Measurements from ENCODE around the gene GDF2.

The GDF2 gene

GRCh38 chr10:47319784-47320183 is 2.5 kb upstream of the GDF2 start:
- no peak for TF ChIP-seq CTCF (IDR thresholded peaks at IDR 0.05; ENCODE audit: low read depth, low read length)
- no peak for DNase-seq (ENCODE audit: extremely low read depth, low read depth)

- TF ChIP-seq CTCF (IDR thresholded peaks at IDR 0.05; ENCODE audit: low read depth, low read length) = no peak
- DNase-seq (ENCODE audit: extremely low read depth, low read depth) = no peak
These were observed 1.4 kb upstream of the GDF2 start for GRCh38 chr10:47320812-47321211.

DNA sequence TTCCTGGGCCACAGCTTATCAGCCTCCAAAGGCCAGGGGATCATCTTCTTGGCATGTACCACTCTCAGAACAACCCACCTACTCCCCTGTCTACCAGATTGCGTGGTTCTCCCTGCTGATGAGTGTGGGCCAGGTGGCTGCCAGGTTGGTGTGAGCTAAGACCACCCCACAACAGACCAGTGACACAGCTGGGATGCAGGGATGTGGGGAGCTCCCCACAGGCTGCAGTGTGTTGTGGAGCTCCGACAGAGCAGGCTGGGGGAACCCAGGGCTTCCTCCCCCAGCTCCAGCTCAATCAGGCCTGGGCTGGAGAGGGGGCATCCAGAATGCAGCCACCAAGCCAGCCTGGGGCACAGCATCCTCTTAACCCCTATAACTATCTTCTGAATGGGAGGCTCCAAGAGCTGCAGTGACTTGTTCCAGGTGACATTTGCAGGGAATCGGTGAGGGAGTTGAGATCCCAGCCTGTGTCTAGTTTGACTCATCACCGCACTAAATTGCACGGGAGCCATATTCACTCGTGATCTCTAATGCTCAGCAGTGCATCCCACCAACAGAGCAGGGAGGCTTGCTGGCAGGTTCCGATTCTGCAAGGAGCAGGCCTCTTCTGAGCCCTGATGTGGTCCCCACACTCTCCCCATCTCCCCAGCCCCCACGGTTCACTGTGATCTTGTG is 596 bp upstream of the GDF2 start:
- TF ChIP-seq CTCF (IDR thresholded peaks at IDR 0.05; ENCODE audit: low read depth, low read length) = no peak
- no peak for DNase-seq (ENCODE audit: extremely low read depth, low read depth)

DNA sequence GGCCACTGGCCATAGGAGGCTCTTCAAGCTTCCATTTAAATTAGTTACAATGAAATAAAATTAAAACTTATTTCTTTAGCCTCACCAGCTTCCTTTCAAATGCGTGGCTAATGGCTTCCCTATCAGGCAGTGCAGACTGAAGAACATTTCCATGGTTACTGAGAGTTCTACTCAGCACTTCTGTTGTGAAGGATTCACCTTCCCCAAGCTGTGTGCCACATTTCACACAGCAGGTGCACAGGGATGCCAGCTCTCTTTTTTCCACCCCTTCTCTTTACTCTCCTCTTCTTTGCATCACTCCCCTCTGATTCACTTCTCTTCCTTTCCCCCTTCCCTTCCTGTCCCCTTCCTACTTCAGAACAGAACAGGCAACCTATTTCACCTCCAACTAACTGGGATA is 833 bp downstream of the GDF2 start:
- DNase-seq (ENCODE audit: extremely low read depth, low read depth) = no peak
- no peak for TF ChIP-seq CTCF (IDR thresholded peaks at IDR 0.05; ENCODE audit: low read depth, low read length)

GRCh38 chr10:47323636-47324296 is 1.5 kb downstream of the GDF2 start:
- DNase-seq (ENCODE audit: extremely low read depth, low read depth) = no peak
- no peak for TF ChIP-seq CTCF (IDR thresholded peaks at IDR 0.05; ENCODE audit: low read depth, low read length)

DNA sequence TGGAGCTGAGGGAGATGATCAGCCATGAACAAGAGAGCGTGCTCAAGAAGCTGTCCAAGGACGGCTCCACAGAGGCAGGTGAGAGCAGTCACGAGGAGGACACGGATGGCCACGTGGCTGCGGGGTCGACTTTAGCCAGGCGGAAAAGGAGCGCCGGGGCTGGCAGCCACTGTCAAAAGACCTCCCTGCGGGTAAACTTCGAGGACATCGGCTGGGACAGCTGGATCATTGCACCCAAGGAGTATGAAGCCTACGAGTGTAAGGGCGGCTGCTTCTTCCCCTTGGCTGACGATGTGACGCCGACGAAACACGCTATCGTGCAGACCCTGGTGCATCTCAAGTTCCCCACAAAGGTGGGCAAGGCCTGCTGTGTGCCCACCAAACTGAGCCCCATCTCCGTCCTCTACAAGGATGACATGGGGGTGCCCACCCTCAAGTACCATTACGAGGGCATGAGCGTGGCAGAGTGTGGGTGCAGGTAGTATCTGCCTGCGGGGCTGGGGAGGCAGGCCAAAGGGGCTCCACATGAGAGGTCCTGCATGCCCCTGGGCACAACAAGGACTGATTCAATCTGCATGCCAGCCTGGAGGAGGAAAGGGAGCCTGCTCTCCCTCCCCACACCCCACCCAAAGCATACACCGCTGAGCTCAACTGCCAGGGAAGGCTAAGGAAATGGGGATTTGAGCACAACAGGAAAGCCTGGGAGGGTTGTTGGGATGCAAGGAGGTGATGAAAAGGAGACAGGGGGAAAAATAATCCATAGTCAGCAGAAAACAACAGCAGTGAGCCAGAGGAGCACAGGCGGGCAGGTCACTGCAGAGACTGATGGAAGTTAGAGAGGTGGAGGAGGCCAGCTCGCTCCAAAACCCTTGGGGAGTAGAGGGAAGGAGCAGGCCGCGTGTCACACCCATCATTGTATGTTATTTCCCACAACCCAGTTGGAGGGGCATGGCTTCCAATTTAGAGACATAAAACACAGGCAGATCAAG is 3.3 kb downstream of the GDF2 start:
- no peak for DNase-seq (ENCODE audit: extremely low read depth, low read depth)

More for the DNA sequence above, 3.3 kb downstream of the GDF2 start:
- no peak for TF ChIP-seq CTCF (IDR thresholded peaks at IDR 0.05; ENCODE audit: low read depth, low read length)
